22Rv1 (cell line): ENCODE results near the gene LRRC8D.

ENCODE experiments used
- H3K27ac ChIP-seq: fragments of 450-650 bp; 2 replicates; pipeline ENCODE4 v1.5.1; 2017
- ZFX ChIP-seq: fragments of 450-650 bp; IDR thresholded peaks from 2 replicates; pipeline ENCODE4 v1.6.1; 2017; ENCODE audit warnings: antibody characterized with exemption, borderline replicate concordance
- TF ChIP-seq, protein P1 (sequence below): fragments of 450-650 bp; IDR thresholded peaks from 2 replicates; pipeline ENCODE4 v1.5.1; 2017; ENCODE audit warnings: mild to moderate bottlenecking

Gene LRRC8D

DNA sequence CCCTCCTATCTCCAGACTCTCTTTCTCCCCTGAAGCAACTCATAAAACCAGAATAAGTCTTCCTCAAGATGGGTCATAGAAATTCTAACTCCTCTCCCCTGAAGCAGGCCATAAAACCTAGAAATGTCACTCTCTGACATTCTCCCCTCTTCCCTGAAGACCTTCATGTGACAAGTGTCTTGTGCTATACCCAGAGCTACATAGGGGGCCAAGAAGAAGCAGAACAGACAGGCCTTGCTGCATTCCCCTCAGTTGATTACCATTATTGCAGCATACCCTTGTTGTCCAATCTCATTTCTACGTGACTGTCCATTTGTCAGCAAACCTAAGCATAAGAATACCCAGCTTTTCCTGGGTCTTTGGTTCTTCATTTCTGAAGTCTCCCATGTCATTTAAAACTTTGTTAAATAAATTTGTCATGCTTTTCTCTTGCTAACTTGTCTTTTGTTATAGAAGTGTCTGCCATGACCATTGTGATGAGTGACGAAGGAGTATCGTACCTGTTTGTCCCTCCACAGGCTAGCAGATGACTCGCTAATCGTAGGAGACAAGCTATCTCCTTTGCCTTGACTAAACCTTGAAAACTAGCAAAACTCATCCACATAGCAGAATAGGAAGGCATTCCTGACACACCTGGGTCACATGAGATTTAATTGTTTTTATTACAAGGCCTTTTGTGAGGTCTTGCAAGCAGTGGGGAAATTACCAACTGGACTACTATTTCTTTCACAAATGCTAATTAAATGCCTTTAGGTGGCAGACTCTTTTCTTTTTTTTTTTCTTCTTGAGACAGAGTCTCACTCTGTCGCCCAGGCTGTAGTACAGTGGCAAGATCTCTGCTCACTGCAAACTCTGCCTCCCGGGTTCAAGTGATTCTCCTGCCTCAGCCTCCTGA is 134.7 kb downstream of the LRRC8D start:
- TF ChIP-seq, protein P1, sequence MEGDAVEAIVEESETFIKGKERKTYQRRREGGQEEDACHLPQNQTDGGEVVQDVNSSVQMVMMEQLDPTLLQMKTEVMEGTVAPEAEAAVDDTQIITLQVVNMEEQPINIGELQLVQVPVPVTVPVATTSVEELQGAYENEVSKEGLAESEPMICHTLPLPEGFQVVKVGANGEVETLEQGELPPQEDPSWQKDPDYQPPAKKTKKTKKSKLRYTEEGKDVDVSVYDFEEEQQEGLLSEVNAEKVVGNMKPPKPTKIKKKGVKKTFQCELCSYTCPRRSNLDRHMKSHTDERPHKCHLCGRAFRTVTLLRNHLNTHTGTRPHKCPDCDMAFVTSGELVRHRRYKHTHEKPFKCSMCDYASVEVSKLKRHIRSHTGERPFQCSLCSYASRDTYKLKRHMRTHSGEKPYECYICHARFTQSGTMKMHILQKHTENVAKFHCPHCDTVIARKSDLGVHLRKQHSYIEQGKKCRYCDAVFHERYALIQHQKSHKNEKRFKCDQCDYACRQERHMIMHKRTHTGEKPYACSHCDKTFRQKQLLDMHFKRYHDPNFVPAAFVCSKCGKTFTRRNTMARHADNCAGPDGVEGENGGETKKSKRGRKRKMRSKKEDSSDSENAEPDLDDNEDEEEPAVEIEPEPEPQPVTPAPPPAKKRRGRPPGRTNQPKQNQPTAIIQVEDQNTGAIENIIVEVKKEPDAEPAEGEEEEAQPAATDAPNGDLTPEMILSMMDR = no peak
- no peak for TF ChIP-seq ZFX
- H3K27ac ChIP-seq = no peak overlapping the region

DNA sequence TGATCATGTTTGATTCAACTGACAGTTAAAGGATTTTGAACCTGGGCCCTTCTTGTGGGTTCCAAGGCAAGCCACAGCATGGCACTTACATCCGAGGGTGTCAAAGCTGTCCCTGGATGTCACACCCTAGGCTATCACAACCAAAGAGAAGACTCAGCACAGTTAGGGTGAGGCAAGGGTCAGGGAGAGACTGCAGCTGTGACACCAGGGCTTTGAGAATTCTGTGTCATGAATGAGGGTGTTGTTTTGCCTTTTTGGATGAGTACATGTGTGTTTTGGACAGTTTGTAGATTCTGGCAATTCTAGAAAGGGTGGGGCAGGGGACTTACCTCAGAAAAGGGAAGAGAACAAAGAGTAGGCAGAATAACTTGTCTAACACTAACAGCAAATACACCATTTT is 136.3 kb downstream of the LRRC8D start:
- no peak overlapping the region for H3K27ac ChIP-seq
- TF ChIP-seq ZFX = no peak
- TF ChIP-seq, protein P1 = no peak

DNA sequence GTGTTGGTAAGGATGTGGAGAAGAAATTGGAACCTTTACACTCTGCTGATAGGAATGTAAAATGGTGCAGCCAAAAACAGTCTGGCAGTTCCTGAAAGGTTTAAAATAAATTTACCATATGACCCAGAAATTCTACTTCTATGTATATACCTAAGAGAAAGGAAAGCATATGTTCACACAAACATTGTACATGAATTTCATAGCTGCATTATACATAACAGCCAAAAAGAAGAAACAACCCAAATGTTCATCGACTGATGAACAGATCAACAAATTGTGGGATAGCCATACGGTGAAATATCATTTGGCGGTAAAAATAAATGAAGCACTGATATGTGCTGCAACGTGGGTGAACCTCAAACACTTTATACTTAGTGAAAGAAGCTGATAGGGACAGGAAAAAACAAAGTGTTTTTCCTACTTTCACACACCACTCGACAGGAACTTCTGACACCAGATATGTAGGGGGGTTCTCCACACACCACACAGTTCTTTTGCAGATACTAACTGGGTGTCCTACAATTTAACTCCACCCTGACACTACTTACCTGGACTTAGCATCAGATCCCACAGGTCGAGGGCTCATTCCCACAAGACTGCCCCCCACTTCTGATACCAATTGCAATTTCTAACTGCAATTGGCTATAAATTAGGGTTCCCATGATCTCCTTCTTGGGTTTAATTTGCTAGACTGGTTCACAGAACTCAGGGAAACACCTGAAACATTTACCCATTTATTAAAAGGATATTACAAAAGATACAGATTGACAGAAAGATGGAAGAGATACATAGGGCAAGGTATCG is 138.2 kb downstream of the LRRC8D start:
- TF ChIP-seq, protein P1 = no peak
- TF ChIP-seq ZFX = no peak

DNA sequence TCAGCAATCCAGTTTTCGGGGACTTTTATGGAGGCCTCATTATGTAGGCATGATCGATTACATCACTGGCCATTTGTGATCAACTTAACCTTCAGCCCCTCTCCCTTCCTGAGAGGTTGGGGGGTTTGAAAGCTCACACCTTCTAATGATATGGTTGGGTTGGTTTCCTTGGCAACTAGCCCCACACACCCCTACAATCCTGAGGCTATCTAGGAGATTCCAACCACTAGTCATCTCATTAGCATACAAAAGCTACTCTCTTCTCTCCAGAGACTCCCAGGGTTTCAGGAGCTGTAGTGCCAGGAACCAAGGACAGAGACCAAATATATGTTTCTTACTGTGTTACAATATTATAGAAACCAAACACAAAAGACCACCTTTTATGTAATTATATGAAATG is 138.9 kb downstream of the LRRC8D start:
- TF ChIP-seq ZFX = no peak
- TF ChIP-seq, protein P1 = no peak
- H3K27ac ChIP-seq = no peak overlapping the region

More for the DNA sequence above, 138.2 kb downstream of the LRRC8D start:
- H3K27ac ChIP-seq = no peak overlapping the region

DNA sequence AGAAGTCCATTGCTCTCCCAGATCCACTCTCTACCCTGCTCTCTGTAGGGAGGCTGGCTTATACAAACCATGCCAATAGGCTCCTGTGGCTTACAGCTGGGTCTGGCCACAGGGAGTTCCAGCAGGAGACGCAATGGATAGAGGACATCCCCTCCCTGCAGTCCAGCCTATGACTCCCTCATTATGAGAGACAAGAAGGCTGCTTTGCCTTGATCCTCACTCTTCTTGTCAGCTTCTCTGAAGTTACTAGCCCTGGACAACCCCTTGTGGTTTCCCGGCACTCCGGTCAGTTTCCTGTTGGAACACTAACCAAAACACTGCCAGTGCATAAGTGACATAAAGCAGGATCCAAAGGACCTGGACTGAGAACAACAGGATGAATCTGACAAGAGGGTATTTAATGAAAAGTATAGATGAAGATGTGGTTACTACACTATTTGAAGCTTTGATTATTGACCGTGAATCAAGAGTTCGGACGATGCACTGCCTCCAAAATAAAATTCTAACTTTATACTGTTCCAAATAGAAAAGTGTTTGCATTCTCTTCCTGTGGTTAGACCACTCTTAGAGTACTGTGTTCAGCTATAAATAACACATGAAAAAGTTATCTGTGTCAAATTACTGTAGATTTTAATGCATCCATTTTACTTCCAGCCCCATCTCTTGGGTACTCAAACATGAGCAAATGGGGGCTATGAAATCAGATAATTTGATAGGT is 141.4 kb downstream of the LRRC8D start:
- no peak overlapping the region for H3K27ac ChIP-seq
- TF ChIP-seq, protein P1 = no peak
- no peak for TF ChIP-seq ZFX

DNA sequence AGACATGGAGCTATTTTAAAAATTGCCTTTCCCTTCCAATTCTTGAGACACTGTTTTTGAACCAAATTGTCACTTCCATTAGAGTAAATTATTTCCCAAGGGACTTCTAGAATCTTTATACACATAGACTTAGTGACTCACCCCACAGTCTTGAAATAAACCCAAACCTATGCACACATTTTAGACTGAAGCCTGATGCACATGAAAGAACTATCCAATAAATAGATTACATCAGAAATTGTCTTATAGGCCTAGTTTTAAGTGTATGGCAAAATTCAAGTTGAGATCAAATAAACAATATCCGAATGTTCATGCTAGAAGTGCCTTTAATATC is 141.9 kb downstream of the LRRC8D start:
- TF ChIP-seq, protein P1 = no peak
- no peak for TF ChIP-seq ZFX

More for the DNA sequence above, 141.9 kb downstream of the LRRC8D start:
- H3K27ac ChIP-seq = no peak overlapping the region
